Stimulated activated CD8-positive, alpha-beta memory T cell treated with anti-CD3 and anti-CD28 coated beads, Interleukin-7, amount 100 ng/mL, for 4 hours (primary cell): ENCODE measurements around the gene BAG1.
A peak's percentile ranks its signal among the peaks of the same experiment; 100 is the strongest.

Experiments
- DNase-seq, 2 donors: peaks; one replicate each; pipeline ENCODE4 v3.0.0-alpha.2; 2020; ENCODE audit warnings: low read depth in 2 of 2

The BAG1 gene

DNA sequence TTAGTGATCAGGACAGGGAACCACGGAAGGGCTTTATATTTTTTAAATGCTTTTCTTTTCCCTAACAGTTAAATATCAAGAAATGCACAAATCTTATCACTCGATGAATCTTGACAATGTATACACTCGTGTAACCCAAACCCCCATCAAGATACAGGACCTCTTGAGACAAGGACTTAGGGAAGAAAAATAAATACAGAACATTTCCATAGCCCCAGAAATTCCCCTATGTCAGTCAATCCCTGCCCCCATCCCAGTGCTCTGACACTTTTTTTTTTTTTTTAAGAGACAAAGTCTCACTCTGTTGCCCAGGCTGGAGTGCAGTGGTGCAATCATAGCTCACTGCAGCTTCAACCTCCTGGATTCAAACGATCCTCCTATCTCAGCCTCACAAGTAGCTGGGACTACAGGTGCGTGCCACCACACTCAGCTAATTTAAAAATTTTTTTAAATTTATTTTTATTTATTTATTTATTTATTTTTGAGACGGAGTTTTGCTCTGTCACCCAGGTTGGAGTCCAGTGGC lies 21.8 kb downstream of the BAG1 start:
- DNase-seq, result no peak

DNA sequence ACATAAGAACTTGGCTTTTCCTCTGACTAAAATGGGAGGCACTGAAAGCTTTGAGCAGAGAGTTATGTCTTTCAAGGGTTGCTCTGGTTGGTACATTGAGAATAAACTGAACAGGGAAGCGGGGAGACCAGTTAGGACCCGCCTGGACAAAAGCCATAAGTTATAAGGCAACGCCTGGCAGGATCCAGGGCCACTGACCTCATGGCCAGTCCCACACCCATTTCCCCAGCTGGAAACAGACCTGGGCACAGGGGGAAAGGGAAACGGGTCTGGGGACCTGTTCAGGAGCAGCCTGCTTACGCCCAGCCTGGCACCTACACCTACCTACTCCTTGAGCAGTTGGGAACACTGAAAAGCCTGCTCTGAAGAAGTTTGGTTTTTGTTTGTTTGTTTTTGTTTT lies 23.2 kb downstream of the BAG1 start:
- DNase-seq, result no peak

DNA sequence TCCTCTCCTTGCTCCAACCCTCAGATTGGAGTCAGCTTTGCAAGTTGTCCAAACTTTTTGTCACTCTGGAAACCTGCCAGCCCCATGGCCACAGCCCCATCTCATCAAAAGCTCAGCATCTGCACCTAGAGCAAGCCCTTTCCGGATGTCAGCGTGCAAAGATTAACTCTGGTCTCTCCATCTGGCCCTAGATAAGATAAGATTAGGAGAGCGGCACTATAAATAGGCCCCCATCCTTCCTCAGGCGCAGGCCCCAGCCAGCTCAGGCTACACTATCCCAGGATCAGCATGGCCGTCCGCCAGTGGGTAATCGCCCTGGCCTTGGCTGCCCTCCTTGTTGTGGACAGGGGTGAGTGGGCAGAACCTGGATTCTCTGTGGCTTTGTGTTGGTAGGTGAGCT lies 24.6 kb downstream of the BAG1 start, which contains the start of gene SPINK4:
Gene SPINK4 (plus strand): TSS at position 247 of the 400 bp plus-strand sequence. CDS start 42 bp downstream, at position 289.
- no peak for DNase-seq

DNA sequence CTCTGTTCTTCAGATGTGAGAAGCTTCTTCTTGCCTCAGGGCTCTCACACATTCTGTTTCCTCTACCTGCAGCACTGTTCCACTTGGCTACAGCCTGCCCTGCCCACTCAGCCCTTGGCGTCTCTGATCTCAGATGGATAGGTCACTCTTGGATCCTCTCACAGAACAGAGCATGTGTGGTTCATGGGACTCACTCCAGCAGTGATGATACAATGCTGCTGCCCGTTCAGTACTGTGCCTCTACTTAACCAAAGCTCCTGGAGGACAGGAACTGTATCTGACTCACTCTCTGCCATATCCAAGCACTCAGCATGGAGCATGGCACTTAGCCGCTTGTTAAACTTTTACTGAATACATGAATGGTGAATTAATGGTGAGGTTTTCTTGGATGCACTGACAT lies 27.9 kb downstream of the BAG1 start:
- no peak for DNase-seq

DNA sequence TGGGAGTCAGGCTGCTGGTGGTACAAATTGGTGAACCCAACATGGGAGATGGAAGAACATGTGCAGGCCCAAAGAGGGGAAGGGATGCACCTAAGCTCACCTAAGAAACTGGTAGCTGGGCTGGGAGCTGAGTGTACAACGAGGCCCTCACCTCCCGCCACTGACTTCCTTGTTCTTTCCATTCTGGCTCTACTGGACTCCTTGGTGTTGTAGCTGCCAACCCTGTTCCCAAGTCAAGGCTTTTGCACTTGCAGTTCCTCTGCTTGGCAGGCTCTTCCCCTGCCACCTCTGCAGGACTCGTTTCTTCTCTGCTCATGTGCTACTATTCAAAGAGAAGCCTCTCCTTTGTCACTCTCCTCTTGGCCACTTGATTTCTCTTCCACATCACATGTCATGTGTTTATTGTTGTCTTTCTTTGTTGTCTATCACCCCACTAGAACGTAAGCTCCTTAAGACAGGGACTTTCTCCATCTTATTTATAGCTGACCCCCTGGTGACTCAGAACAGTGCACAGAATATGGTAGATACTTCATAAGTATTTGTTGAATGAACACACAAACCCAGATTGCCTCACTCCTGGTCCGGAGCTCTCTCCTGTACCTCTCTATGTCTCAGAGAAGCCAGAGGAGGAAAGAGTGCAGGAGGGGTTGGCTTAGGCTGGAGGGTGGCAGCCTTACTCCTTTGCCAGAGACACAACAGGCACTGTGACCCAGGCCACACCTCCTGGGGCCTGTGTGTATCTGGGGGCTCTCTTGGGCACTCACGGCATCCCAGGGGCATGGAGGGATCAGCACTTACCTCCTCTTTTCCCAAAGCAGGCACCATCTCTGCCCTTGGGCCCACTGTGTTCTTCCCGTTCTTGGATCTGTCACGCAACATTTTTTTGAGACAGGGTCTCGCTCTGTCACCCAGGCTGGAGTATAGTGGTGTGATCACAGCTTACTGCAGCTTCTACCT lies 29.7 kb downstream of the BAG1 start:
- DNase-seq, result no peak

DNA sequence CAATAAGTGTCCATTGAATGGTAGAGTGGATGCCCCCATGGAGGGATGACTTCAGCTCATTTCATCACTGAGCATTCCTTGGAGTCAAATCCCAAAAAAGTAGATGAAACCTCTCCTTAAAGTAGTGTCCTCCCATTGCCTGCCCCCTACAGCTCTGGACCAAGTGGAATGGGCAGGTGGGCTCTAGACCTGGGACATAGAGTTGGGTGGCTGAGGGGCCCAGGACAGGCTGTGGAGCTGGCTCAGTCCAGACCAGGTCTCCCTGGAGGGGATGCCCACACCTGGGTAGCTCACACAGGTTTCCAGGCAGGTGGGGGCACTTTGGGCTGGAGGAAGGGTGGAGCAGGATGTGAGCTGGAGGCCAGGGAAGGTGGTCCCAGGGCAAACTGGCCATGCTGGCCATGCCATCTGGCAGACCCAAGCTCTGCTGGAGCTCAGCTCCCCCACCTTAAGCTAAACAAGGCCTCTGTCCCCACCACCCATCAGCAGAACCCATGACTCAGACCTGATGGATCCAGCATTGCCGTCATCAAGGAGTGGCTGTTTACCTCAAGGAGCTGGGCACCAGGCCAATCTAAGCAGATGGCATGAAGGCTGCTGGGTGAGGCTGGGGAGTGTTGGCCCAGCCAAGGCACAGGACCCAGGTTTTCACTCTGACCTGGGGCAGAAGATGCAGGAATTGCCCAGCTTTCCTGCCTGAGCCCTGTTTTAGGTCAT lies 30.7 kb downstream of the BAG1 start:
- no peak for DNase-seq

DNA sequence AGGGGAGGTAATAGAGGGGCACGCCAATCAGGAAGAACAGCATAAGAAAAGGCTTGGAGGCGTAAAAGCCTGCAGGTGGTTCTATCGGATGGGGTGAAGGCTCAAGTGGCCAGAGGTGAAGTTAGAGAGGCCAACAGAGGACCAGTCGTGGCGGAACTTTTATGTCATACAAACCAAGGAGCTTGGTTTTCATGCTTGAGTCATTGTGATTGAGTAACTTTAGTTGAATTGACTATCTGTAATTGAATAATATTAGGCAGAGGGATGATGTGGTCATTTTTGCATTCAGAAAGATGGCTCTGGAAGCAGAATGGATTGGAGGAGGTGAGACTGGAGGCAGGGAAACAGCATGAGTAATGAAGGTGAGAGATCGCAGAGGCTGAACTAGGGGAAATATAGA lies 31.7 kb downstream of the BAG1 start:
- DNase-seq, result no peak

DNA sequence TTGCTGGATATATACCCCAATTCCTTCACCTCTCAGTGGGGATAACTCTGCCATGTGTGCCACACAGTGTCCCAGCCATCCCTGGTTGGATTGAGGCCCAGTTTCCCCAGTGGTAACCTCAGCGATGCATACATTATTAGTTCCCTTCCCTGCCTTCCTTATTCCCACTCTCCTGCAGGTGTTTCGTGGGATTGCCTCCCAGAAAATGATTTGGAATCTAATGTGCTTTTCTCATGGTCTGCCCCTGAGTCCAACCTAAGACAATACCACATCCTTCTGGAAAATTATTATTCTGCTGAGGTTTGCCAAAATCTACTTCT lies 32.9 kb downstream of the BAG1 start:
- no peak for DNase-seq

DNA sequence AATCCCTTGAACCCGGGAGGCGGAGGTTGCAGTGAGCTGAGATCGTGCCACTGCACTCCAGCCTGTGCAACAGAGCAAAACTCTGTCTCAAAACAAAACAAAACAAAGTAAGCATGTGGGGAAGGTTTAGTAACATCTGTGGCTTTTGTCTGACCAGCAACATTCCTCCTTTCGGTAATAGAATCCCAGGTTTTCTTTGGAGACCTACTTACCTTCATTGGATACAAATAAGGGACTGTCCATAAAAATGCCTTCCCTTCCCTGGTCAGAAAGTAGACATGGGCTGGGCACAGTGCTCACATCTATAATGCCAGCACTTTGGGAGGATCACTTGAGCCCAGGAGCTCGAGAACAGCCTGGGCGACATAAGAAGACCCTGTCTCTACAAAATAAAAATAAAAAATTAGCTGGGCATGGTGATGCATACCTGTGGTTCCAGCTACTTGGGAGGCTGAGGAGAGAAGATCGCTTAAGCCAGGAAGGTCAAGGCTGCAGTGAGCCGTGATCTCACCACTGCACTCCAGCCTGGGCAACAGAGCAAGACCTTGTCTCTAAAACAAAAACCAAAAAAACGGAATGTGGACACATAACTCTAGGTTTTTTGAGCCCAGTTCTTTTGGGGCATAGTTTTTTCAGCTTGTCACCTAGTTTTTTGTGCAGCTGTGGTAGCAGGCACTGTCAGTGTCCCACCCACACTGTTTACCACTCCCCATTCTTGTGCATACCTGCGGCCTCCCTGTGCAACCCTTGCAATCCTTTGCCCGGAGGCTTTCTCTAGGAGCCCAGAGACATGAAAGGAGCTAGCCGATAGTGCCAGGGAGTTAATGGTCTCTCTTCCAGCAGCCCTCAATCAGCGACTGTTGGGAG lies 33.5 kb downstream of the BAG1 start:
- no peak for DNase-seq

DNA sequence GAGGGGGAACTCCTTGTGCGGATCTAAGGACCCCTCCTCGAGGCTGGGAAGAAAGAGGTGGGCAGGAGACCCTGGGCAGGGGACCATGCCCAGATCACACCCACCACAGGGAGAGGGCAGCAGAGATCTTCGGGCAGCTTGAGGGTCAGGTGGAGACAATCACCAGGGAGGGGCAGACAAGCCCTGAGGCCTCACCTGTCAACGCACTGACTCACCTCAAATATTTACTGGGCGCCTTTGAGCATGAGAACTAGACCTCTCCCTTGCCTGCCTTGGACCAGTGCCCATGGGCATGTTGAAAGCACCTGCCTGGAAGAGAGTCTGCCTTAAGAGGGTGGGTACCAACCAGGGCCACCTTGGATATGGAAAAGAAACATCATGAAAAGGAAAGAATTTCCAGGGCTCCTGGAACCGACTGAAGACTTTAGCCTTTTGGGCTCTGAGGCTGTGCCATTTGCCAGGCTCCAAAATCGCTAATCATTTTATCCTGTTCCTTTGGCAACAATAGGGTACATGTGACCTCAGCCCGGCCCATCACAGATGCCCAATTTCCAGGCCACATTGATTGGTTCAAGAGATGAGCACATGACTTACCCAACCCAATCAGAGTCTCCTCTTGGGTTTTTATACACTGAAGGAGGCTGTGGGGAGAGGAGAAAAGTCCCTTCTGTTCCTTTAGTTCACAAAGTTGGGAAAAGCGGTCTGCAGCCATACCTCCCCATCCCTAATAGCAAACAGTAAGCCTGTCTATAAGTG lies 35.0 kb downstream of the BAG1 start:
- no peak for DNase-seq

DNA sequence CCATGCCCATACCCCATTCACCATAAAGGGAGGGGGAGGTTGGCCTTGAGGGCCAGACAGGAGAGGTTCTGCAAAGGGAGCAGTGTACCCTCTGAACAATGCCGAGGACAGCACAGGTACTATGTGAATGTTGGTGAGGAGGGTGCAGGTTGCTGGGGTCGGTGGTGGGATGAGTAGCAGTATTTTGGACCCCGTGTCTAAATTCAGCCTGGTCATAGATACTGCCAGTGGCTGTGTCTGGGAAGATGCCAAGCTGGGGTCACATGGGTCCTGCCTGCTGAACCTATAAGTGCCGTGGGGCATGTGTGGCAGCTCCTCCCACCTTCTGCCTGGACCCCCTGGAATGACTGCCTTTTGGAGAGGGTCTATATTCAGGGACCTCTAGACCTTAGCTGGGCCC lies 35.9 kb downstream of the BAG1 start:
- DNase-seq, result no peak

DNA sequence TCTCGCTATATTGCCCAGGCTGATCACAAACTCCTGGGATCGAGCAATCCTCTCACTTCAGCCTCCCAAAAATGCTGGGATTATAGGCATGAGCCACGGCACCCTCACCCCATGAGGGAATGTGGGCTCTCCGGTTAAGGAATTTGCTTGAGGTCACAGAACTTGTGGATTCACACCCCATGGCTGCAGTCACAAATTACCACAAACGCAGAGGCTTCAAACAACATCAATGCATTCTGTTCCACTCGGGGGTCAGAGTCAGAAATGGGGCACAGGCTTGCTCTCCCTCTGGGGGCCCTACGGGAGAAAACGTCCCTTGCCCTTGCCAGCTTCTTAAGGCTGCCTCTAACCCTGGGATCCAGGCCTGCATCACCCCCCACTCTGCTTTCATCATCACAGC lies 36.8 kb downstream of the BAG1 start:
- DNase-seq, result no peak

DNA sequence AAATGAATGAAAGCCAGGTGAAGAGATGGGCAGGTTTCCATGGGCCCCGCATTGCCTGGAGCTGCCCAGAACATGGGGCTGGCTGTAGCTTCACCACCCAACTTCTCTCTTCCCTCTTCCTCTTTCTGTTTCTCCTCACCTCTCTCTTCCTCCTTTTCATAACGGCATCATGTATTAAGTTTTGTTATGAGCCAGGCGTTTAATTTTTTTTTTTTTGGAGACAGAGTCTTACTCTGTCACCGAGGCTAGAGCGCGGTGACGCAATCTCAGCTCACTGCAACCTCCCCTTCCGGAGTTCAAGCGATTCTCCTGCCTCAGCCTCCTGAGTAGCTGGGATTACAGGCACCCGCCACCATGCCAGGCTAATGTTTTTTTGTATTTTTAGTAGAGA lies 37.5 kb downstream of the BAG1 start:
- no peak for DNase-seq

DNA sequence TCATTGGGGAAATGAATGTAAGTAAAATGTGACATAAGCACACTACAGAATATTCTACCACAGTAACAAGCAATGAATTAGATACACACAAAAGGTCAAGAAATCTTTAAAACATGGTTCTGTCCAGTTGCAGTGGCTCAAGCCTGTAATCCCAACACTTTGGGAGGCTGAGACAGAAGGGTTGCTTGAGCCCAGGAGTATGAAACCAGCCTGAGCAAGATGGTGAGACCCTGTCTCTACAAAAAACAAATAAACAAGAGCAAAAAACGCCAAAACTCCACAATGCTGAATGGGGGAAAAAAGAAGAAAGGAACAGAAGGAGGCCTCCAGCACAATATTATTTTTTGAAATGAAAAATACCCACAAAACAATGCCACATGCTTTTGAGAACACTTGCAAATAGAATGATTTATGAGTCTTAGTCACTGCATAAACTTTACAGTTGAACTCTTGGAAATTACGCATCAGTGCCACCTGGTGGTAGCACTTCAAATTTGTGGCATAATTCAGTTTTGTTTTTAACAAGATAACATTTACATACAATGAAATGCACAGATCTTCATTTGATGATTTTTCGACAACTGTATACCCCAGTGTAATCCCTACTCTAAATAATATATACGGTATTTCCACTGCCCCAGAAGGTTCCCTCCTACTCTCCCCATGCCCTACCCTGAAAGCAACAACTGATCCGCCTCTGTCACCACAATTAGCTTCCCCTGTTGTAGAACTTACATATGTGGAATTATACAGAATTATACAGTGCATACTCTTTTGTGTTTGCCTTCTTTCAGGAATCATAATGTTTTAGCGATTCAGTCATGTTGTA lies 39.0 kb downstream of the BAG1 start:
- peak; percentile 27 to 65 for DNase-seq

DNA sequence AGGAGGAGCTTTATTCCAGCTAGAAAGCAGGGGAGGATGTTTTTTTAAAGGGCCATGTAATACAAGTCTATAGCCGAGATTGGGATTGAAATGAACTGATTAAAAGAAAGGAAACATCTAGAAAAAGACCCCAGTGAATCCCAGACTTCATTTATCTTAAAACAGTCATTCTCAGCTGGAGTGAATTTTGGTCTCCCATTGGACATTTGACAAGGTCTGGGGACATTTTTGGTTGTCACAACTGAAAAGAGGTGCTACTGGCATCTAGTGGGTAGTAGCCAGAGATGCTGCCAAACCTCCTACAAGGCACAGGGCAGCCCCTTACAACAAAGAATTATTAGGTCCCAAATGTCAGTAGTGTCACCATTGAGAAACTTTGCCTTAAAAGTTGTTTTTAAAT lies 40.8 kb downstream of the BAG1 start:
- no peak for DNase-seq

DNA sequence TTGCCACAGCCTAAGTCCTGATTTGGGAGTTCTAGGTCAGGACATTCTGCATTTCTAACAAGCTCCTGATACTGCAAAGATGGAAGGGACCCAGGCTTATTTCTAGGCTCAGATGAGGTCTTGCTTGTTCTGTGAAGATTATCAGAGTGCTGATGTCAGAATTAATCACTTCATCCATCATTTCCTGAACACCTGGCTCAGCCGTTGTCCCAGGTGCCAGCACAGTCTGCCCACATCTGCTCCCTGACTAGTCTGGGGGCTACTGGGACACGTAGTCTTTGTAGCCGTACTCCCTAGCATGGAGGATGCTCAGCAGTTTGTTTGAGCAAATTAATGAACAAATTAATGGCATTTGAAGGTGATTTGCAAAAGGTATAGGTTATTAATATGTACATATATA lies 42.5 kb downstream of the BAG1 start:
- DNase-seq, result no peak

DNA sequence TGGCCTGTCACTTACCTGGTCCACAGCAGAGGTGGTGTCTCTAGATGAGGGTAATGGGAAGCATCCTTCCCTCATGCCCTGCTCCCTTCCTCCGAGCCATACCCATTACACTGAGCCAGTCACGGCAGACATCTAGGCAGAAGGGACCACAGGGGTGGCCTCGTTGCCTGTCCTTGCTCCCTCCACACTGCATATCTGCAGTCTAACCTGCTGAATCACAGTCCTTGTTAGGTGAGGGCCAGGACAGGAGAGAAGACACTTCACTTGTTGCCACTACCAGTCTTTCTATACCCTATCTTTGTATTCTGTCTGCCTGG lies 43.0 kb downstream of the BAG1 start:
- no peak for DNase-seq

DNA sequence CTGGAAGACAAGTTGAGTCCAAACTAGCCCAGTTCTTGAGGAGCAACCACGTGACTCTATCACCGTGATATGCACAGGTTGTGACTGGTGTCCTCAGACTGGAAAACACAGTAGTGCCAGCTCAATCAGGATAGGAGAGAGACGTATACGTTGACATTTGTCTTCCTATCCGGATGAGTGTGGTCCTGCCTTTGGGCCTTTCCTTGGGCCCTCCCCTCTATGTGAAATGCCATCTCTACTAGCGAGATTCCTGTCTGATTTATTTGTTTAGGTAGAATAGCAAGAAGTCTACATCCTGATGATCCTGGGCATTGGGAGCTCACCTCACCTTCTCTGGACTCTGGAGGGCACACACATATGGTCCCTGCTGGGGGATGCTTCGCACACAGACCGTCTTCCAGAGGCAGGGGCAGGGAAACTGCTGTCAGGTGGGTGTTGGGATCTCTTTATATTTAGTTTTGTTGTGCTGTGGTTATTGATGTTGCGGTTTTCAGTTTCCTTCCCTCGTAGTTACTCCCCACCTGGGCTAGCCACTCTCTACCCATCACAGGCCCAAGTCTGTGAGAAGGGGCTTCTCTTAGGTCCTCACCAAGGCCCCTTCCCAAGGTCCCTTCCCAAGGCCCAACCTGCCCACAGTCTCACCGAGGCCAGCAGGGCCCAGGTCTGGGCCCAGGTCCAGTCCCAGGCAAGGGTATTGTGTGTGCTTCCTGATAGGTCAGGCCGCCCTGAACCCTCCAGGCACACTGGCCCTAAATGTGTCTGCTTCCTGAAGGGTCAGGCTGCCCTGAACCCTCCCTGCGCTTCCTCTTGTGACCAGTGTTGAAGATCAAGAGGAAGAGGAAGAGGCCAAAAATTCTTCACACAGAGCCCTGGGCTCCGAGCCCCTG lies 43.6 kb downstream of the BAG1 start:
- DNase-seq, result no peak

DNA sequence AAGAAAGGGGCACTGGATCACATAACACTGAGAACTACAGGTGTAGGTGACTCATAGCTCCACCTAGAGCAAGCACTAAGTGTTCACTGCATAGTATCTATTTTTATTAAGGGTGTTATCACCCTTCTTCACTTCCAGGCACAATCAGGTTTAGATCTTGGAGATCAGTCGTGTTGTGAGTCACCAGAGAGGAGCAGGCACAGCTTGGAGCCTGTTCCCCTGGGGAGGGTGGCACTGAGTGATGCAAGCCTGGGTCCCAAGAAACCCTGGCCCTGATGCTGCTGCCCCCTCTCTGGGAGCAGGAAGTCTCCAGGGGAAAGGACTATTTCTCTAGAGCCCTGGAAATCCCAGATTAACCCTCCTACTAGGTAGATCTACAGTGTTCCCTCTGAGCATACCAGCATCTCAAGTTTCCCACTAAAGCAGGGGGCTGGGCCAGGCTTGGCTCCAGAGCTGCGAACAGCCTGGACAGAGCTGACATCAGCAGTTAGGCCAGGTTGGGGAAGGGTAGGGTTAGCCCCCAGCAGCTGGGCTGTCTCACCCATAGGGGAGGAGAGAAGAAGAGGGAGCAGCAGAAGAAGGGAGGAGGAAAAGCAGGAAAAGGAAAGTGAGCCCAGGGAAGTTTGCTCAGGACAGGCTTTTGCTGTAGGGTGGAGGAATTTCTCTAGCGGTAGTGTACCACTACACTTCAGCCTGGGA lies 52.7 kb downstream of the BAG1 start:
- no peak for DNase-seq
